Body of pancreas (tissue), 4 donors: Measurements from ENCODE around the gene RTP4.

Experiments used
- POLR2A ChIP-seq, 3 donors: fragments of 450-650 bp; IDR thresholded peaks; one replicate each; pipeline ENCODE4 v1.6.1; 2016; ENCODE audit warnings: antibody characterized with exemption in 3 of 3, mild to moderate bottlenecking in 2 of 3
- TF ChIP-seq, protein P1 (sequence below), 7 experiments: fragments of 450-650 bp in 4 of 7; fragments of 200-600 bp in 3 of 7; sonication (generic) in 3 of 7; IDR thresholded peaks; one replicate each; pipeline ENCODE4 v1.5.1; 2016 to 2019; ENCODE audit warnings: antibody characterized with exemption in 7 of 7

DNA sequence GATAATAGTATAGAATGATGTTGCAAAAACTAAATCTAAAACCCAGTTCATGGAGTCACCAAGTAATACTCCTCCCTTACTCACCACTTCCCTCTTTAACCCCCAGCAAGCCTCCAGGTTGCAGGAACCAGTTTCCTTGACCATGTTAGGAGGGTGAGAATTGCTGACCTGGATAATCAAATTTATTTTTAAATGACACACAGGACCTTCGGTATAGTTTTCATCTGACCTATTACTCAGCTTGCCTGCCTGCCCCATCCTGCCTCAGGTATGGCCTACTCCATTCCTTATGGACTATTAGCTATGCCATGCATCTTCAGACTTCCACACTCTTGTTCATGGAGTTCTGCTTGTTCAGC, 883 bp downstream of the RTP4 start:
- TF ChIP-seq, protein P1, sequence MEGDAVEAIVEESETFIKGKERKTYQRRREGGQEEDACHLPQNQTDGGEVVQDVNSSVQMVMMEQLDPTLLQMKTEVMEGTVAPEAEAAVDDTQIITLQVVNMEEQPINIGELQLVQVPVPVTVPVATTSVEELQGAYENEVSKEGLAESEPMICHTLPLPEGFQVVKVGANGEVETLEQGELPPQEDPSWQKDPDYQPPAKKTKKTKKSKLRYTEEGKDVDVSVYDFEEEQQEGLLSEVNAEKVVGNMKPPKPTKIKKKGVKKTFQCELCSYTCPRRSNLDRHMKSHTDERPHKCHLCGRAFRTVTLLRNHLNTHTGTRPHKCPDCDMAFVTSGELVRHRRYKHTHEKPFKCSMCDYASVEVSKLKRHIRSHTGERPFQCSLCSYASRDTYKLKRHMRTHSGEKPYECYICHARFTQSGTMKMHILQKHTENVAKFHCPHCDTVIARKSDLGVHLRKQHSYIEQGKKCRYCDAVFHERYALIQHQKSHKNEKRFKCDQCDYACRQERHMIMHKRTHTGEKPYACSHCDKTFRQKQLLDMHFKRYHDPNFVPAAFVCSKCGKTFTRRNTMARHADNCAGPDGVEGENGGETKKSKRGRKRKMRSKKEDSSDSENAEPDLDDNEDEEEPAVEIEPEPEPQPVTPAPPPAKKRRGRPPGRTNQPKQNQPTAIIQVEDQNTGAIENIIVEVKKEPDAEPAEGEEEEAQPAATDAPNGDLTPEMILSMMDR (IDR thresholded peaks at IDR 0.05): no peak
- TF ChIP-seq POLR2A (IDR thresholded peaks at IDR 0.05): no peak
